ENCODE data around the gene ZIM2. TPM values are rescaled to one million over a fixed set of nuclear protein-coding genes. Genes with fewer than 3 reads are reported as not detected.

The ZIM2 gene
- total and polyA plus RNA-seq, 2 experiments from 2014 or later, result not detected

- H3K27ac ChIP-seq (ENCODE audit: low read depth), result no peak overlapping the region
Observed at GRCh38 chr19:56727677-56728076, 112.8 kb downstream of the ZIM2 start.

More at GRCh38 chr19:56727677-56728076, 112.8 kb downstream of the ZIM2 start:
- ATAC-seq, result no peak
- TF ChIP-seq EZH2phosphoT487 (IDR thresholded peaks at IDR 0.05; ENCODE audit: unreplicated experiment), result no peak
- TF ChIP-seq JUNB (IDR thresholded peaks at IDR 0.05; ENCODE audit: unreplicated experiment), result no peak
- TF ChIP-seq ZNF331 (CRISPR knock-in tag; IDR thresholded peaks at IDR 0.05; ENCODE audit: low read depth), result no peak
- no peak for TF ChIP-seq POLR2AphosphoS5 (IDR thresholded peaks at IDR 0.05; ENCODE audit: low read depth)
- TF ChIP-seq ZNF462 (CRISPR knock-in tag; IDR thresholded peaks at IDR 0.05), result no peak
- no peak for TF ChIP-seq ETS1 (IDR thresholded peaks at IDR 0.05)
- no peak for TF ChIP-seq CREB1 (CRISPR knock-in tag; IDR thresholded peaks at IDR 0.05; ENCODE audit: low read depth)
- TF ChIP-seq ZNF114 (CRISPR knock-in tag; IDR thresholded peaks at IDR 0.05), result no peak
- no peak for TF ChIP-seq CTCF (conservative IDR thresholded peaks at IDR 0.05; ENCODE audit: low read depth in 2 of 2)
- no peak for TF ChIP-seq EZH2 (IDR thresholded peaks at IDR 0.05; ENCODE audit: low read depth, unreplicated experiment)
- no peak for TF ChIP-seq REST (IDR thresholded peaks at IDR 0.05; ENCODE audit: unreplicated experiment)
- TF ChIP-seq STAT1 (IDR thresholded peaks at IDR 0.05; ENCODE audit: unreplicated experiment), result no peak
- no peak for TF ChIP-seq NANOG (IDR thresholded peaks at IDR 0.05; ENCODE audit: borderline replicate concordance)
- DNase-seq (ENCODE audit: low spot score), result no peak
- Mint-ChIP-seq H3K9me3 (peaks cover 92% of the 10 kb centered on the region), H3K36me3 (ENCODE audit: low read depth) (peaks cover 44% of the 10 kb centered on the region), H3K4me1 (no peaks in the 10 kb centered on the region), H3K27ac (no peak overlapping the region), H3K27me3 (ENCODE audit: insufficient read depth, low read depth, poor library complexity) (peaks cover 5% of the 10 kb centered on the region), H3K4me3 (no peak overlapping the region)
- Histone ChIP-seq H3K79me2 (replicated peaks; ENCODE audit: insufficient read depth) (no peaks in the 10 kb centered on the region), H3K36me3 (ENCODE audit: insufficient read depth) (peaks cover 10% of the 10 kb centered on the region; the same call in 1 of the 2 replicates), H3K4me2 (no peak overlapping the region), H3K27me3 (ENCODE audit: insufficient read depth) (no peaks in the 10 kb centered on the region), H3K9me2 (ENCODE audit: insufficient read depth) (no peaks in the 10 kb centered on the region), H2AFZ (no peak overlapping the region), H3F3A (replicated peaks; ENCODE audit: low read depth) (no peaks in the 10 kb centered on the region), H4K20me1 (replicated peaks; ENCODE audit: insufficient read depth) (no peaks in the 10 kb centered on the region), H3K4me1 (ENCODE audit: insufficient read depth) (no peaks in the 10 kb centered on the region), H3K4me3 (no peak overlapping the region)
